ENCODE data around the gene STAG1.
"Not testable (repeated sequence)": the region's sequence is repeated elsewhere in the genome, so short reads cannot be mapped to it uniquely, and the experiment has no call there.

STAG1 gene

GRCh38 chr3:136381051-136381450, 371.1 kb downstream of the STAG1 start:
- DNase-seq = no peak

GRCh38 chr3:136380530-136380929, 371.6 kb downstream of the STAG1 start:
- peak; percentile 14 for DNase-seq

GRCh38 chr3:136378011-136378410, 374.2 kb downstream of the STAG1 start:
- no peak for DNase-seq

- no peak for DNase-seq
These were observed 374.7 kb downstream of the STAG1 start for GRCh38 chr3:136377508-136377907.

GRCh38 chr3:136375800-136376199, 376.4 kb downstream of the STAG1 start:
- not testable (repeated sequence) for DNase-seq

GRCh38 chr3:136366289-136366688, 385.9 kb downstream of the STAG1 start:
- peak; percentile 60 for DNase-seq

GRCh38 chr3:136353461-136353860, 398.7 kb downstream of the STAG1 start:
- no peak for DNase-seq

- DNase-seq = no peak
These were observed 400.3 kb downstream of the STAG1 start for GRCh38 chr3:136351905-136352304.

- DNase-seq = peak; percentile 26
These were observed 400.8 kb downstream of the STAG1 start for GRCh38 chr3:136351351-136351750.

- DNase-seq = peak; percentile 84
These were observed 401.6 kb downstream of the STAG1 start for GRCh38 chr3:136350557-136350956.

GRCh38 chr3:136350132-136350531, 402.0 kb downstream of the STAG1 start:
- peak; percentile 96 for DNase-seq

GRCh38 chr3:136346486-136346885, 405.7 kb downstream of the STAG1 start:
- no peak for DNase-seq

- DNase-seq = peak; percentile 94
These were observed 408.2 kb downstream of the STAG1 start for GRCh38 chr3:136343873-136344555.

GRCh38 chr3:136343446-136343845, 408.7 kb downstream of the STAG1 start:
- DNase-seq = no peak

GRCh38 chr3:136336329-136337100, 415.7 kb downstream of the STAG1 start:
- peak; percentile 53 for DNase-seq

- DNase-seq = not testable (repeated sequence)
These were observed 417.5 kb downstream of the STAG1 start for GRCh38 chr3:136334726-136335125.

GRCh38 chr3:136334209-136334608, 418.0 kb downstream of the STAG1 start:
- DNase-seq = peak; percentile 21

GRCh38 chr3:136332776-136333175, 419.4 kb downstream of the STAG1 start:
- peak; percentile 67 for DNase-seq

- DNase-seq = no peak
These were observed 419.9 kb downstream of the STAG1 start for GRCh38 chr3:136332302-136332701.

GRCh38 chr3:136330900-136331299, 421.3 kb downstream of the STAG1 start:
- no peak for DNase-seq

- DNase-seq = no peak
These were observed 422.6 kb downstream of the STAG1 start for GRCh38 chr3:136329593-136329992.

- no peak for DNase-seq
These were observed 424.5 kb downstream of the STAG1 start for GRCh38 chr3:136327671-136328070.

- no peak for DNase-seq
These were observed 425.9 kb downstream of the STAG1 start for GRCh38 chr3:136326316-136326715.

- no peak for DNase-seq
These were observed 440.2 kb downstream of the STAG1 start for GRCh38 chr3:136311968-136312367.
